ENCODE results near the gene IL6ST. TPM values are rescaled to one million over a fixed set of nuclear protein-coding genes. Genes with fewer than 3 reads are reported as not detected.
"Not testable (repeated sequence)": the region's sequence is repeated elsewhere in the genome, so short reads cannot be mapped to it uniquely, and the experiment has no call there.

IL6ST gene
- total RNA-seq, 1 donor from 2014 or later, result 692 TPM

DNA sequence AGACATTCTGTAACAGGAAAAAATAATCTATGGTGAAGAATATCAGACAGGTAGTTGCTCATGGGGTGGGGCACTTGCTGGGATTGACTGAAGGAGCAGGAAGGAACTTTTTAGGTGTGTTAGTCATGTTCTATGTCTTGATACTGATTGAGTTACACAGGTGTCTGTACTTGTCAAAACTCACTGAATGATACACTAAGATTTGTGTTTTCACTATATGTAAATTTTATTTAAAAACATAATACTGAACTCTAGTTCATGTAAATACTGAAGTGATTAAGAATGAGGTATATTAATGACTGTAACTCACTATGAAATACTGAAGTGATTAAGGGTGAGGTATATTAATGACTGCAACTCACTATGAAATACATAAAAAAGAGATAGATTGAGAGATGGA is 28.5 kb downstream of the IL6ST start:
- no peak for DNase-seq (ENCODE audit: low read depth in 2 of 2)

DNA sequence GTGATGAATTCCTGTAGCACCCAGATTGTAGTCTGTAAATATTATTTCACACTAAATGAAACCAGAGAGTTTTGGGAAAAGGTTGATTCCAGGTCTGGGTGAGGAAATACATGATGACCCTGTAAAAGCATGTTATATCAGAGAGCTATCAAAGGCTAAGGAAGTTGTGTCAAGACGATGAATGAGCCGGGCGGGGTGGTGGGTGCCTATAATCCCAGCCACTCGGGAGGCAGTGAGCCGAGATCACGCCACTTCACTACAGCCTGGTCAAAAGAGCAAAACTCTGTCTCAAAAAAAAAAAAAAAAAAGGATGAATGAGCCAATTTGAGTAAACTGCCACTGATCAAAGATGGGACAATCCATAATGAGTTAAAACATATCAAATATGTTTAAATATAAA is 29.2 kb downstream of the IL6ST start:
- peak in 1 of 2 donors; percentile 14 for DNase-seq (ENCODE audit: low read depth in 2 of 2)

GRCh38 chr5:55960779-55961178 is 34.0 kb downstream of the IL6ST start:
- no peak for DNase-seq (ENCODE audit: low read depth in 2 of 2)

DNA sequence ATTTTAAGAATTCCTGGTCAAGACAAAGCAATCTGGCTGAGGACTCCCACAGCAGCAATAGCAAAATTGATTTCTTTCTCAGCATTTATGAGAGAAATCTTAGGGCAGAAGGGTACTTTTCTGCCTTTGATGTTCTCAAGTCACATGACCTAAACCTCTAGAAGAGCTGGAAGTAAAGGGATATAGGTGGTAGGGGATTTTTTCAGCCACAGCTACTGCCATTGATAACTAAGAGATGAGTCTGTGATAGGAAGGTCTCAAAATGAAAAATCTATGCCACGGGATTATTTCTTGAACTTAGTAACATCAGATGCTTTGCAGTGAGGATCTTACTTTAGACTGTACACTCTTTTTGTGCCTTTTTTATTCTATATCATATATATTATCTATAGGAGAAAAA is 35.6 kb downstream of the IL6ST start:
- DNase-seq (ENCODE audit: low read depth in 2 of 2), result no peak

DNA sequence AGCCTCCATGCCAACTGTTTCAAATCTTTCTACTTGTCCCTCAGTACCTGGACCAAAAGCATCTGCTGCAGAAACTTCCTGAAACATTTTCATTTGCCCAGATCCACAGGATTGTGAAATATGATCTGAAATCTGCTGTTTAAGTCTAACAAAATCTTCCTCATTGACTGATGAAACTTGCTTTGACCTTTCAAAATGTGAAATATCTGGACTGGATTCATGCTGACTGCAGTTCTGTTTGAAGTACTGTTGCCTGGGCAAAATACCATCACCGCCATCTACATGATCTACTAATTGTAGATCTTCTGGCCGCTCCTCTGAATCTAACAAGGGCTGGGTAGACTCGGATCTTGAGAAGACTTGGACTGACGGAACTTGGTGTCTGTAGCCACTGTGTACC is 53.6 kb downstream of the IL6ST start:
- DNase-seq (ENCODE audit: low read depth in 2 of 2), result not testable (repeated sequence)

DNA sequence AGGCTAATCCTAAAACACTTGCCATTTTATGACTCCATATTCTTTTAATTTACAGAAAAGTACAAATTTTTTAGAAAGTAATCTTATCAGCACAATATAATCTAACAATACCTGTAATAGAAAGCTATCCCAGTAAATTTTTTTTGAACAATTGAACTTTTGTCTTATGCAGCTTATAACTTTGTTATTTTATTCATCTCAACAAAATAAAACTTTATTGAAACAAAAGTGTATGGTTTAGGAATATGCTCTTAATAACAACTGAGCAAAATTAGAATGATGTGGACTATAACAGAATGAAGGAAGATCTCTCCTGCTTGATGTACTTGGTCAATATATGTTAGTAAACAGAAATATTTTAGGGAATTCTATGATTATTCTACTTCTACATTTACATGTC is 57.2 kb downstream of the IL6ST start:
- DNase-seq (ENCODE audit: low read depth in 2 of 2), result not testable (repeated sequence)

DNA sequence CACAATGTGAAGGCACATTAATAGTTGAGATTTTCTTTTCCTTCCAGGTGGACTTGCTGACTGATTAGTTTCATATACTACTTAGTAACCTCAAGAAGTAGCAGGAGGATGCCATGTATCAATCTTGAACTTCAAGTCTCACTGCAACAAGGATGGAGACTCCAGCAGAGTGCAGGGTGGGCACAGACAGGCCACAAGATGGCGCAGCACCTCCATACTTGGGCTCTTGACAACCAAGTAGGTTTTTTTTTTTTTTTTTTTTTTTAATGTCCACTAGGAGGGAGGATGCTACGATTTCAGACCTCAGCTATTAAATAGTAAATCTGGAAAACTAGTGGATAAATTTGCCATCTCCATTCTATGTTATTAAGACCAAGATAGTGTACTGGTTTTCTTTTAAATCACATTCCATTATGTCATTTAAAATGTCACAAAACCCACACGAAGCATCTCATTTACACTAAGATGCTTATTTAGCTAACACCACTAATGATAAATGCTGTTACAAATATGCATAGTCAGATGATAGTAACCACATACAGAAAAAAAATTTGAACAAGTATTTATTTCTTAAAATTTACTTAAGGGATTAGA is 58.6 kb downstream of the IL6ST start:
- DNase-seq (ENCODE audit: low read depth in 2 of 2), result peak; percentile 86 to 90

GRCh38 chr5:55935371-55935770 is 59.4 kb downstream of the IL6ST start:
- no peak for DNase-seq (ENCODE audit: low read depth in 2 of 2)

DNA sequence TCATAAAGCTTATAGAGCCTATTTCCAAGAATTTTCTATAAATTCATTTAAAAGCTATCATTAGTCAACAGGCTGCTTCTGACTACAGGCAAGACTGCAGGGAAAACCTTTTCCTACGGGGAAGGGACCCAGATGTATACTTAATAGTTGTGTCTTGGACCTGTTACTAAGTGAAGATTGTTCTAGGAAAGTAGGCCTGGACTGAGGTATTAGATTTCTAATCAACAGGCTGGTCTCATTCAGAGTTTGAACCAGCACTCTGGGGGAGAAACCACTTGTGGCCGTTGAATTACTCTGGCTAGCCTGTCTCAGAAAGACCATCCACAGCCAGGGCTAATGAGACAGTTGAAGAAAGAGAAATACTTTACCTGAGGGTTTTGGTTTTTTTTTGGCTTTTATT is 60.0 kb downstream of the IL6ST start:
- DNase-seq (ENCODE audit: low read depth in 2 of 2), result no peak

DNA sequence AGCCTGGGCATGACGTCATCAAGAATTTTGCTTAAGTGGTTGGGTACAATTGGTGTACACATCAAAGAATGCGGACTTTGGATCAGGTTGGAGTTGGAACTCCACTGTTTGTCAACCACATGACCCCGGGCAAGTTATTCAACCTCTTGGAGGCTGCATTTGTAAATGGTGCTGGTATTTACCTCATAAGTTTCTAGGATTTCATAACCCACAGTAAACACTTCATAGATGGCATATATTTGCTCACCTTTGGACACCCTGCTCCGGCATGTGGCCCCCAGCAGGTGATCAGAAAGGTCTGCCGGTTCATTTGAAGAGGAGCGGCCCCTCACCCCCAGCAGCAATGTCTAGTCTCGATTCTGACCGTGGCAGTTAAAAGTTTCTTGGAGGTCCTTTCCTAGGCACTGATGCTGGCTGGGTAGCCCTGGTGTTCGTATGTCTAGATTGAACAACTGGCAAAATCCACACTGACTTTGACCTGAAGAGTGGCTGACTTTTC is 60.6 kb downstream of the IL6ST start:
- DNase-seq (ENCODE audit: low read depth in 2 of 2), result peak in 1 of 2 donors; percentile 37

GRCh38 chr5:55933377-55934114 is 61.2 kb downstream of the IL6ST start:
- no peak for DNase-seq (ENCODE audit: low read depth in 2 of 2)

DNA sequence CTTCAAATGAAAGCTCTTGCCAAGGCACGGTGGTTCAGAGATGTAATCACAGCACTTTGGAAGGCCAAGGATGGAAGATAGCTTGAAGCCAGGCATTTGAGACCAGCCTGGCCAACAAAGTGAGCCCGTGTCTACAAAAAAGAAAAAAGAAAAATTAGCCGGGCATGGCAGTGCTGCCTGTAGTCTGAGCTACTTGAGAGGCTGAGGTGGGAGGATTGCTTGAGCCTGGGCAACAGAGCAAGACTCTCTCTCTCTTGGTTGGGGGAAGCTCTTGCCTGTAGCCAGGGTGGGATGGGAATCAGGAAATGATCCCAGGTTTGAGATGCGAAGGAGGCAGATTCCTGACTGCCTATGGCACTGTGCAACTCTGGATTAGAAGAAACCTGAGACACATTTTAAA is 62.1 kb downstream of the IL6ST start:
- no peak for DNase-seq (ENCODE audit: low read depth in 2 of 2)

GRCh38 chr5:55929020-55929799 is 65.6 kb downstream of the IL6ST start:
- no peak for DNase-seq (ENCODE audit: low read depth in 2 of 2)

GRCh38 chr5:55927861-55928655 is 66.7 kb downstream of the IL6ST start:
- no peak for DNase-seq (ENCODE audit: low read depth in 2 of 2)

DNA sequence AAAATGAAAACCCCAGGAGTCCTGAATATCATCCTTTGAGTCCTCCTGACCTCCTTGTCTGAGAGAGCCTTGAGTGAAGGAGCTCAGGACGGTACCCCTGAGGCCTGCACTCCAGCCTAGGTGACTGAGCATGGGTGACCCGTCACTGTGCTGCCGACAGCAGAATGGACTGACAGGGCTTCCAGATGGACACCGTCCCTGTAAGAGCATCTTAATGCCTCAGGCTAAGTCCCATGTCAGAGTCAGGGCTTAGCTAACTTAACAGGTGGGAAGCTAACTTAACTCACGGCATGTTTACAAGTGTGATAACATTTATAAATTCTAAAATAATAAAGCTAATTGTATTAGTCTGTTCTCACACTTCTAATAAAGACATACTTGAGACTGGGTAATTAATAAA is 68.3 kb downstream of the IL6ST start:
- DNase-seq (ENCODE audit: low read depth in 2 of 2), result no peak

- DNase-seq (ENCODE audit: low read depth in 2 of 2), result peak in 1 of 2 donors; percentile 58
Observed at GRCh38 chr5:55925712-55926111, 69.1 kb downstream of the IL6ST start.

DNA sequence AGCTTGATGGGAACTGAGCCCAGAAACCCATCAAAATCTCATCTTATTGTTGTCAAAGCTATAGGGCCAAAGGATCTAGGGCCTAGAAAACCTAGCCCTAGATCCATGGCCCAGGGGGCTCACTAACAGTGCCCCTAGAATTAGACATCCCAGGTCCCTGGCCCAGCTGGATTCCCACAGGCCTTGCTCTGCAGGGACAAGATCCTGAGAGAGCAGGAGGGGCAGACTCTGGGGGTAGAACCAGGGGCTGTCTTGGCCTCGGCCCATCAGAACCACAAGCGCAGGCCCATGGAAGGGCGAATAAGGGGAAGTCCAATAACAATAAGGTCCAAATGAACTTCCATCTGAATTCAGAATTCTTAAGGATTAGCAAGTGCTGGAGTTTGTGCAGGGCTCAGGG is 69.6 kb downstream of the IL6ST start:
- DNase-seq (ENCODE audit: low read depth in 2 of 2), result no peak

- DNase-seq (ENCODE audit: low read depth in 2 of 2), result no peak
Observed at GRCh38 chr5:55924744-55925143, 70.0 kb downstream of the IL6ST start.

GRCh38 chr5:55923865-55924500 is 70.8 kb downstream of the IL6ST start:
- DNase-seq (ENCODE audit: low read depth in 2 of 2), result no peak

DNA sequence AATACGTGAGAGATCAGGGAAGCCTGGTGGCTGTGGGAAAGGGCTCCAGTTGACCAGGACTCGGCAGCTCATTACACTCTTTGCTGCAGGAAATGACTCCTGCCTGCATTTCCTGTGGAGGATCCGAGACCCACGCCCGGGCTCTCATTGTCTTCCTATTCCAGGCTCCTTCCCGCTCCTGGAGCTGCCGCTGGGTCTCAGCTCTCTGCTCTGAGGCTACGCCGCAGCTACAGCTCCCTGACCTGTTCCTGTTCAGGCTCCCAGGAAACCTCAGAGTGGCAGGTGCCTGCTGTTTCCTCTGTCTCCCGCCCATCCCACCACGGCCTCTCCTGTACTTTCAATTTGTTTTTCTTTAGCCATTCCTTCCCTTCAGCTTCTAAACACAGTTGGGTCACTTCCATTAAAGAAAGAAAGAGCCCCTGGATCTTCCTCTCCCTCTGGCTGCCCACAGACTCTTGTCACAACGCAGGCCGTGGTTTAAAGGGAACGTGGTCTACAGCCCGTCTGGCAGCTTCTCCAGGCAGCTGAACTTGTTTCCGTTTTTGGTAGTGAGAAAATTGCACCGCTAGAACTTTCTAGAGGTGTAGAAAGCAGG is 71.5 kb downstream of the IL6ST start:
- peak; percentile 82 to 88 for DNase-seq (ENCODE audit: low read depth in 2 of 2)

DNA sequence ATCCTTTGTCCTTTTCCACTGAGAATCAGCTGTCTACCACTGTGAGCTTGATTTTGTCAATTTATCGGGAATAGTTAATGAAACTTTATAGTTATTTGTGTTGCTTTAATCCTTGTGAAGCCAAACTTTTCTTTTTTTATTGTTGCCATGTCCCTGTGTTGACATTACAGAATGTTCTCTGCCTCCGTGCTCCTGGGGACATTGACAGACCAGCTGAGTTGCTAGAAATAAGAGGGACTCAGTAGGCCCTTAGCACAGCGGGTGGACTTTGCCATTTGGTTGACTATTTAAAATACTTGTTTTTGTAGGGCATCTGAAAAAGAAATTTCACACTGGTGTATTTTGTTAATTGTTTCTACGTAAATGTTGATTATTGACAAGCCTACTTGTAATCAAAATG is 73.1 kb downstream of the IL6ST start:
- no peak for DNase-seq (ENCODE audit: low read depth in 2 of 2)
